GM12874 (cell line): ENCODE results near the gene MED13L.

Experiments used
- TF ChIP-seq, protein P1 (sequence below): IDR thresholded peaks from 2 replicates; pipeline ENCODE4 v1.5.1; 2011; ENCODE audit warnings: low read depth, mild to moderate bottlenecking, control low read depth, low read length, moderate library complexity; ENCODE audit not compliant: insufficient read depth

The MED13L gene

DNA sequence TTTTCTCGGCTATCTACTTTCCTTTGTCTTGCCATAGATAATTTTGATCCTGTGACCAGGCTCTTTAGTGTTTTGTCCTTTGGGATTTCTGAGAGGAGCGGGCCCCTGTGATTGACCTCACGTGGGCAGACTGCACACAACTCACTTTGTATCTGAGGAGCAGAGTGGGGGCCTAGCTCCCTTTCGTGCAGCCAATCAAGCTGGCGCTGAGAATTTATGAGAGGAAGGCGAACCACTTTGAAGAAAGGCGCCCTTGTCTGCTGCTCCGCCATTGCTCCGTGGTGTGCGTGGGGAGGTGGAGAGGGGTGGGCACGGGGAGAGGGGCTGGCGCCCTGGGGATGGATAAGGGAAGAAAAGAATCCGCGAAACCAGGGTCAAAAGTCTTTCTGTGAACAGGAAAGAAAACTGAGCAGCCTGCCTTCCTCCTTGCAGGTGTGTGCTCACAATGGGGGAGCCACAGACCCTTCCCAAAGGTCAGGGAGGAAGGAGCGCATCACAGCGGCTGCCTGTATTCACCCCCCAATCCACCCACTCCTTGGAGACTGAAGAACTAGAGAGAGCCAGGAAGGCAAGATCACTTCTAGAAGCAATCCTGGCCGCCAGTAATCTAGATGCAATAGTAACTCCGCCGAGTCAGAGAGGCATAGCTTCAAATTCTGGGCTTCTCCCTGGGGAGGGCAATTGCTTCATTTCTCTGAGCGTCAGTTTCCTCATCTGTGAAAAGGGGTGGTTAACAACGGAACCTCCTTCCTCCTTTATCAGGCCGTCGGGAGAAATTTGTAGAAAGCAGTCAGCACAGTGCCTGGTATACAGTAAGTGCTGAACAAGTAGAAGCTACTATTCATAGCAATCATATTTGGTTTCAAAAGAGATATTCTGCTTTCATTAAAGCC is 24.9 kb upstream of the MED13L start:
- TF ChIP-seq, protein P1, sequence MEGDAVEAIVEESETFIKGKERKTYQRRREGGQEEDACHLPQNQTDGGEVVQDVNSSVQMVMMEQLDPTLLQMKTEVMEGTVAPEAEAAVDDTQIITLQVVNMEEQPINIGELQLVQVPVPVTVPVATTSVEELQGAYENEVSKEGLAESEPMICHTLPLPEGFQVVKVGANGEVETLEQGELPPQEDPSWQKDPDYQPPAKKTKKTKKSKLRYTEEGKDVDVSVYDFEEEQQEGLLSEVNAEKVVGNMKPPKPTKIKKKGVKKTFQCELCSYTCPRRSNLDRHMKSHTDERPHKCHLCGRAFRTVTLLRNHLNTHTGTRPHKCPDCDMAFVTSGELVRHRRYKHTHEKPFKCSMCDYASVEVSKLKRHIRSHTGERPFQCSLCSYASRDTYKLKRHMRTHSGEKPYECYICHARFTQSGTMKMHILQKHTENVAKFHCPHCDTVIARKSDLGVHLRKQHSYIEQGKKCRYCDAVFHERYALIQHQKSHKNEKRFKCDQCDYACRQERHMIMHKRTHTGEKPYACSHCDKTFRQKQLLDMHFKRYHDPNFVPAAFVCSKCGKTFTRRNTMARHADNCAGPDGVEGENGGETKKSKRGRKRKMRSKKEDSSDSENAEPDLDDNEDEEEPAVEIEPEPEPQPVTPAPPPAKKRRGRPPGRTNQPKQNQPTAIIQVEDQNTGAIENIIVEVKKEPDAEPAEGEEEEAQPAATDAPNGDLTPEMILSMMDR: no peak

DNA sequence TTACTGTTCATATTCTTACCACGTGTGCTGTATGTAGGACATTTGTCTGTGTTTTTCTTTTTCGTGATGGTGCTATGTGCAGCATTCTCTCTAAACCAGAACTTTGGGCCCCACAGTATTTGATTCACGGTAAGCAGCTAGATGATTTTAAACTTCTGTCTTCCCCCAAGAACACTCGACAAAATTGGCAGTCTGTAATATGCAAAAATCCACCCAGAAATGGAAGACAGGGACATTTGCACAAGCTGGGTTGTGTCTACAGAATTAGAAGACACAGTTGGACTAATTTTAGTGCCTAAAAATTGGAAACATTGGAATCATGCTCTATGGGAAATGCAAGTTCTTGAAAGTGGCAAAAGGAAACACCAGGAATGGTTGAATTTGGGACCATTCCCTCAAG is 24.1 kb upstream of the MED13L start:
- TF ChIP-seq, protein P1: no peak

DNA sequence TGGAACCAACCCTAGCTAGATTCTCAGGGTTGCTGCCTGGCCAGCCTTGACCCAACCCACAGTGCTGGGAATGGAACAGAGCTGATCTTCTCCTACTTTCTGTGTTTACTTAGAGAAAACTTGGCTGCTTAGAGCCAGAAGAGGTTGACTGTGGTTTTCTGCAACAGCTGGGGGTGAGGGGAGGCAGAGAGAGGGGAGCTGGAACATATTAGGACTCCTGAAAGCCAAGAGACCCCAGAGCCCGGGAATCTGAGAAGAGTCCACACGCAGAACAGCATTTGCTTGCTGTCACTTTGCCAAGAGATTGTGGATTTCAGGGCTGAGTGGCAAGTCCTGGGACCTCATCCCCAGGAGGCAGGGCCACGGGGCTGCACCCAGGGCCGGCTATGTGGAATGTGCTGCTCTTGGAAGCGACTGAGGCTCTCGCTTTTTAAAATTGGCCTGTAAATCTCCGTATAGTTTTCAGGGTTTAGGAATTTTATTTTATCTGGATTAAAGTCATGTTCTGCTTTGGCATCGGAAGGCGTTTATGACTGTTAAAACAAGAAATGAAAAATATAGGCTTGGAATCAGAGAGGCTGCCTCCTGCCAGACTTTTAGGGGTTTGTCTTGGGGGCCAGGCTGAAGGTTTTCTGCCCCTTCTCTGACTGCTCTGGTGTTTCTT is 22.3 kb upstream of the MED13L start:
- TF ChIP-seq, protein P1: no peak

DNA sequence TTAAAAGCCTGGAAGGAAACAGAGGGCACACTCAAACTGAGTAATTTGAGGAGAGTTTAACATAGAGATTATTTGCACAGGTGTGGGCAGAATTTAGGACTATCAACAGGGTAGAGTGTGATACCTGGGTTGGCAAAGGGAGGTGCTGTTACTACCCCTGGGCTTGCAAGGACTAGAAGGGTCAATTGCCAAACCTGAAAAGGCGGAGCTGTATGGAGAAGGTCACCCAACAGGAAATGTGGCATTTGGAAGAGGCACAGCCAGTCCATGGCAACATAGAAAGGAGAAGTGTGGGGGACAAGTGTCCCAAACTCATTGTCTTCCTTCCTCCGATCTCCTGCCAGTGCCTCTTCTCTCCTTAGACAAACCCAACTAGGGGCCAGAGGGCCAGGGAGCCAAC is 21.6 kb upstream of the MED13L start:
- TF ChIP-seq, protein P1: no peak

DNA sequence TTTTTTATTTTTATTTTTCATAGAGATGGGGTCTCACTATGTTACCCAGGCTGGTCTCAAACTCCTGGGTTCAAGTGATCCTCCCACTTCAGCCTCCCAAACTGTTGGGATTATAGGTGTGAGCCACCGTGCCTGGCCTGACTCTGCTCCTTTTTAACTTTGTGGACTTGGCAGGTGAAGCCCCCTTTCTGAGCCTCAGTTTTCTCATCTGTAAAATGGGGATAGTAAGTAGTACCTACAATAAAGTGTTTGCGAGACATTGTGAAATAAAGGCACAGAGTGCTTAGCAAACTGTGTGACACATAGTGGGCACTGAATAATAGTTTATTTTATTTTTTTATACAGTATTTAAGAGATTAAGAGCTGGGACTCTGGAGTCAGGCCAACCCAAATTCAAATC is 21.1 kb upstream of the MED13L start:
- TF ChIP-seq, protein P1: no peak

DNA sequence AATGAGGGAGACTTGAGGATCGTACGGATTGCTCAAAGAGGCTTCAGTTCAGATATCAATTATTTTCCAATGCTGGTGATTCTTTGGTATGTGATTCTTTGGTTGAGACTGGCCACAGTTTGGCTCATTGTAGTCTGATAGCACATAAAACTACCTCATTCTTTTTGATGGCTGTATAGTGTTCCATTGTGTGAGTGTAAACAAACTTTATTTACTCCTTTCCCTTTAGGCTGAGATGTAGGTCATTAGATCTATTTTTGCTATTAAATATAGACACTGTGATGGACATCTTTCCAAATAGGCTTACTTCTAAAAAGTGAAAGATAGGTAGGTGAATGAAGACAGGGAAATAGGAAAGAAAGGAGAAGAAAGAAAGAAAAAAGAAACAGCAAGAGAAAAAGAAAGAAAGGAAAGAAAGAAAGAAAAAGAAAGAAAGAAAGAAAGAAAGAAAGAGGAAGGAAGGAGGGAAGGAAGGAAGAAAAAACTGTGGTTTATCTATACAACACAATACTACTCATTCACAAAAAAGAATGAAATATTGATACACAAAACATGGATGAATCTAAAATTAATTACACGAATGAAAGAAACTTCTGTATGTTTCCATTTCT is 19.8 kb upstream of the MED13L start:
- TF ChIP-seq, protein P1: no peak

DNA sequence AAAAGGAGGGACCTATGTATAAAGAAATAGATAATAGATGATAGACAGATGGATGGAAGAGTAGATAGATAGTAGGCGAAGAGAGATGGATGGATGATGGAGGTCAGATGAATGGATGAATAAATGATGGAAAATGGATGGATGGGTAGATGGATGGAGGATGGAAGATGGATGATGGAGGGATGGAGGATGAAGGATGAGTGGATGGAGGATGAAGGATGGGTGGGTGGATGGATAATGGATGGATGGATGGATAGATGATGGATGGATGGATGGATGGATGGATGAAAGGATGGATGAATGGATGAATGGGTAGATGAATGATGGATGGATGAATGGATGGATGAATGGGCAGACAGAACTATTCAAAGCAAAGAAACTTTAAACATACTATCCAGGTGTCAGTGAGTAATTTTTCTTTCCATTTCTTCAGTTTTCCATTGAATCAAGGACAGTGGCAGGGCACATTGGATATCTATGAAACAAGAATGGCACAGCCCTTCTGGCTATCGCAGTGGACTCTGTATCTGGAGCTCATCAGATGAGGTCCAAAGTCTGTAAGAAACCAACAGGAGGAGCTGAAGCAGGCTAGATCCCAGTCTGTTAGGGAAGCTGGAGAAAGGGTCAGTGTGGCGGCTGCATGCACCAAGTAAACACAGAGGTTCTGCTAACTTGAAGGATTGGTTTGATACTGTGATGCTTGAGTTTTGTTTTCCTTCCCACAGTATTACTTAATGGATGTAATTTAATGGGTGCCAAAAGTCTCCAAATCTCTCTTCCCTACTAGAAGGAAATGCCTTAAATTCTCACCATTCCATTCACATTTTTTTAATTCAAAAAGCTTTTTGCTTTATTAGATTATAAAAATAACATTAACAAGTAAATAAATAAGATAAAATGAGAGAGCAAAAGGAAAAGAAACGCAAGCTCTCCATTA is 18.1 kb upstream of the MED13L start:
- TF ChIP-seq, protein P1: no peak
